ENCODE results near the gene TIMM13.

DNA sequence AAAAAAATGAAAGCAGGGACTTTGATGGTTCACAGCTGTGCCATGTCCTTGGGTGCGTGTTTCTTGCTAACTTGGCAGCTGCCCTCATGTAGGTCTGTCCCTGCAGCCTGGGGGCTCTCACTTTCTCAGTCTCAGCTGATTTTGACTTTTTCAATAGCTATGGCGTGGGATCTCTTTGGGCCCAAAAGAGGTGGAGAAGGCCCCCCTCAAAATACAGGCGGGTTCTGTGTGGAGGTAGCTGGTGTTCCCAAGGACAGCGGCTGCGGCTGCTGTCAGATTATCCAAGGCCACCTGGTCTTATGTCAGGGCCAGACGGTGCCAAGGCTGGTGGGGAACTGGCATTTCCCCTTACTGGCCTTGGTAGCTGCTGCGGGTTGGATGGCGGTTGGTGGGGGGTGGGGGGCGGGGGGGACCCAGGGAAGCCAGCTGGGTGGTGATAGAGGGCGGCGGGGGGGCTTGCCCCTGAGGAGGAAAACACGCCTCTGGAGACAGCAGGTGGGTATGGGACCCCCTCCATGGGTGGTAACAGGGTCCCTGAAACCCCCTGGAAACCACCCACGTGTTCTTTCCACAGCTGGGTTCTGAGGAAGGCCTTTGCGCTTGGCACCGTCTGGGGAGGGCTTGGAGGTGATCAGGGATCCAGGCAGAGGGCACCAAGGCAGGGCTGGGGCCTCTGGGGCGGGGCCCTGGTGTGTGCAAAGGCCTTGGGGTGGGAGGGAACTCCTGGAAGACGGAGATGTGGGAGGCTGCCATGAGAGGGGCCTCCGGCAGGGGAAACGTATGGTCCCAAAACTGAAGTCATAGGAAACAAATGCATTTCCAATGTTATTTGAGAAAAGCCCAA is 4.1 kb downstream of the TIMM13 start:
- TF ChIP-seq, protein P1, sequence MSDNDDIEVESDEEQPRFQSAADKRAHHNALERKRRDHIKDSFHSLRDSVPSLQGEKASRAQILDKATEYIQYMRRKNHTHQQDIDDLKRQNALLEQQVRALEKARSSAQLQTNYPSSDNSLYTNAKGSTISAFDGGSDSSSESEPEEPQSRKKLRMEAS (IDR thresholded peaks at IDR 0.05; ENCODE audit: low read depth, low read length) = no peak
- TF ChIP-seq POLR2AphosphoS5 (IDR thresholded peaks at IDR 0.05; ENCODE audit: low read length) (no peak), SUZ12 (IDR thresholded peaks at IDR 0.05; ENCODE audit: unreplicated experiment) (no peak), NR2C2 (IDR thresholded peaks at IDR 0.05; ENCODE audit: borderline replicate concordance, control insufficient read depth, insufficient read length, low read depth) (no peak)
